Smooth muscle cell (in vitro differentiated cells): Measurements from ENCODE around the gene EMX2. TPM values are rescaled to one million over a fixed set of nuclear protein-coding genes. Genes with fewer than 3 reads are reported as not detected.
A peak's percentile ranks its signal among the peaks of the same experiment; 100 is the strongest.

Experiments
- DNase-seq: peaks from one replicate; lab custom pipeline; 2025; ENCODE audit not compliant: unreplicated experiment; lab: John Stamatoyannopoulos, UW
- H2AFZ ChIP-seq: fragments of 200-600 bp; sonication (generic); 2 replicates; pipeline ENCODE4 v1.6.0; 2016; ENCODE audit warnings: antibody characterized with exemption, low read depth, mild to moderate bottlenecking
- H3F3A ChIP-seq: fragments of 200-600 bp; sonication (generic); 2 replicates; pipeline ENCODE4 v1.6.0; 2017; ENCODE audit warnings: antibody characterized with exemption, low read depth
- H3K27ac ChIP-seq: fragments of 200-600 bp; sonication (generic); 2 replicates; pipeline ENCODE4 v1.5.1; 2016; ENCODE audit warnings: low read depth, mild to moderate bottlenecking
- H3K27me3 ChIP-seq: fragments of 200-600 bp; sonication (generic); 2 replicates; pipeline ENCODE4 v1.6.1; 2016; ENCODE audit warnings: low read depth, mild to moderate bottlenecking
- H3K36me3 ChIP-seq: fragments of 200-600 bp; sonication (generic); 2 replicates; pipeline ENCODE4 v1.5.1; 2016; ENCODE audit warnings: low read depth
- H3K4me1 ChIP-seq: fragments of 200-600 bp; sonication (generic); 2 replicates; pipeline ENCODE4 v1.5.1; 2016; ENCODE audit warnings: low read depth
- H3K4me2 ChIP-seq: fragments of 200-600 bp; sonication (generic); 2 replicates; pipeline ENCODE4 v1.6.0; 2016; ENCODE audit warnings: mild to moderate bottlenecking
- H3K4me3 ChIP-seq: fragments of 200-600 bp; sonication (generic); 2 replicates; pipeline ENCODE4 v1.5.1; 2016; ENCODE audit warnings: mild to moderate bottlenecking
- H3K79me2 ChIP-seq: fragments of 200-600 bp; sonication (generic); 2 replicates; pipeline ENCODE4 v1.6.0; 2016; ENCODE audit warnings: low read depth, mild to moderate bottlenecking
- H3K9ac ChIP-seq: fragments of 200-600 bp; sonication (generic); 2 replicates; pipeline ENCODE4 v1.6.0; 2016; ENCODE audit warnings: low read depth
- H3K9me3 ChIP-seq: fragments of 200-600 bp; sonication (generic); replicated peaks from 2 replicates; pipeline ENCODE4 v1.5.1; 2016; ENCODE audit warnings: low read depth
- H4K20me1 ChIP-seq: fragments of 200-600 bp; sonication (generic); 2 replicates; pipeline ENCODE4 v1.6.0; 2016; ENCODE audit warnings: low read depth
- WGBS: methylation state at CpG from one replicate; pipeline ENCODE4 v1.1.7; 2016; ENCODE audit warnings: low lambda C conversion rate; 5-methylcytosine and 5-hydroxymethylcytosine counted together
- polyA plus RNA-seq: library from polyadenylated mRNA; unstranded; fragments of >200 nt; fragmentation: Nextera tagmentation; extraction: Ambion mirVana; gene quantifications from 2 replicates; pipeline ENCODE4 v1.2.1, GENCODE V29; 2016
- total RNA-seq: library from RNA; depleted of rRNA; stranded (reverse); fragments of >200 nt; gene quantifications from 2 replicates; pipeline ENCODE4 v1.2.3, GENCODE V29; 2014
- TF ChIP-seq, protein P1 (sequence below): fragments of 200-600 bp; sonication (generic); IDR thresholded peaks from 2 replicates; pipeline ENCODE4 v1.5.1; 2017; ENCODE audit warnings: borderline replicate concordance, mild to moderate bottlenecking, antibody characterized with exemption; ENCODE audit not compliant: insufficient read depth, poor library complexity, severe bottlenecking

Gene EMX2
- total RNA-seq (0.27 TPM in 1 of 2 replicates, not detected in the other), polyA plus RNA-seq (not detected in 2 replicates)

DNA sequence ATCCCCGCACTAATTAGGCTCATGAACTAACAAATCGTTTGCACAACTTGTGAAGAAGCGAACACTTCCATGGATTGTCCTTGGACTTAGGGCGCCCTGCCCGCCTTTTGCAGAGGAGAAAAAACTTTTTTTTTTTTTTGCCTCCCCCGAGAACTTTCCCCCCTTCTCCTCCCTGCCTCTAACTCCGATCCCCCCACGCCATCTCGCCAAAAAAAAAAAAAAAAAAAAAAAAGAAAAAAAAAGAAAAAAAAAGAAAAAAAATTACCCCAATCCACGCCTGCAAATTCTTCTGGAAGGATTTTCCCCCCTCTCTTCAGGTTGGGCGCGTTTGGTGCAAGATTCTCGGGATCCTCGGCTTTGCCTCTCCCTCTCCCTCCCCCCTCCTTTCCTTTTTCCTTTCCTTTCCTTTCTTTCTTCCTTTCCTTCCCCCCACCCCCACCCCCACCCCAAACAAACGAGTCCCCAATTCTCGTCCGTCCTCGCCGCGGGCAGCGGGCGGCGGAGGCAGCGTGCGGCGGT is at the start of gene EMX2:
Gene EMX2 (plus strand): TSS at position 41 of the 519 bp plus-strand sequence. CDS start 522 bp downstream, outside the sequence.
- Histone ChIP-seq H3F3A (no peaks in the 10 kb centered on the region), H3K4me3 (peak within 1 kb of the TSS; percentile 42), H4K20me1 (no peaks in the 10 kb centered on the region), H3K27ac (no peak within 1 kb of the TSS), H2AFZ (peak within 1 kb of the TSS; percentile 69), H3K9ac (no peak within 1 kb of the TSS), H3K4me2 (peak within 1 kb of the TSS; percentile 89), H3K79me2 (no peaks in the 10 kb centered on the region), H3K9me3 (no peaks in the 10 kb centered on the region), H3K4me1 (peaks cover 29% of the 10 kb centered on the region), H3K36me3 (no peaks in the 10 kb centered on the region), H3K27me3 (peaks cover 100% of the 10 kb centered on the region)
- WGBS, result 1% methylated on average over 10 of the region's 26 CpGs
- TF ChIP-seq, protein P1, sequence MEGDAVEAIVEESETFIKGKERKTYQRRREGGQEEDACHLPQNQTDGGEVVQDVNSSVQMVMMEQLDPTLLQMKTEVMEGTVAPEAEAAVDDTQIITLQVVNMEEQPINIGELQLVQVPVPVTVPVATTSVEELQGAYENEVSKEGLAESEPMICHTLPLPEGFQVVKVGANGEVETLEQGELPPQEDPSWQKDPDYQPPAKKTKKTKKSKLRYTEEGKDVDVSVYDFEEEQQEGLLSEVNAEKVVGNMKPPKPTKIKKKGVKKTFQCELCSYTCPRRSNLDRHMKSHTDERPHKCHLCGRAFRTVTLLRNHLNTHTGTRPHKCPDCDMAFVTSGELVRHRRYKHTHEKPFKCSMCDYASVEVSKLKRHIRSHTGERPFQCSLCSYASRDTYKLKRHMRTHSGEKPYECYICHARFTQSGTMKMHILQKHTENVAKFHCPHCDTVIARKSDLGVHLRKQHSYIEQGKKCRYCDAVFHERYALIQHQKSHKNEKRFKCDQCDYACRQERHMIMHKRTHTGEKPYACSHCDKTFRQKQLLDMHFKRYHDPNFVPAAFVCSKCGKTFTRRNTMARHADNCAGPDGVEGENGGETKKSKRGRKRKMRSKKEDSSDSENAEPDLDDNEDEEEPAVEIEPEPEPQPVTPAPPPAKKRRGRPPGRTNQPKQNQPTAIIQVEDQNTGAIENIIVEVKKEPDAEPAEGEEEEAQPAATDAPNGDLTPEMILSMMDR, result no peak
- no peak for DNase-seq

DNA sequence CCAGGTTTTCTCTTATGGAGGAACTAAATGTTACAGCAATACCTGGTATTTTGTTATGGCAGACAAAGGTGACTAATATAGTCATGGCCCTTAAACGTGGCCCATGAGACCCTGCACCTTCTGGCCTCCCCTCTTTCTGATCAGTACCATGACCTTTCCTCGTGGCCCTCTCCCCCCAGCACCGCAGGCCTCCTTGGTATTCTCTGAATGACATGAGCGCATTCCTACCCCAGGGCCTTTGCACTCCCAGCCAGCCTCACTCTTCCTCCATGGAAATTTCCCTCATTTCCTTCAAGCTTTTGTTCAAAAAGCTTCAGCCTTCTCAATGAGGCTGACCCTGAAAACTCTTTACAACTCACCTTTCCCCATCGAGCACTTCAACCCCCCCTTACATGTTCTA is 46.5 kb upstream of the EMX2 start:
- 60% methylated on average over 5 of the region's 5 CpGs for WGBS
- no peak overlapping the region for H3K27ac ChIP-seq

DNA sequence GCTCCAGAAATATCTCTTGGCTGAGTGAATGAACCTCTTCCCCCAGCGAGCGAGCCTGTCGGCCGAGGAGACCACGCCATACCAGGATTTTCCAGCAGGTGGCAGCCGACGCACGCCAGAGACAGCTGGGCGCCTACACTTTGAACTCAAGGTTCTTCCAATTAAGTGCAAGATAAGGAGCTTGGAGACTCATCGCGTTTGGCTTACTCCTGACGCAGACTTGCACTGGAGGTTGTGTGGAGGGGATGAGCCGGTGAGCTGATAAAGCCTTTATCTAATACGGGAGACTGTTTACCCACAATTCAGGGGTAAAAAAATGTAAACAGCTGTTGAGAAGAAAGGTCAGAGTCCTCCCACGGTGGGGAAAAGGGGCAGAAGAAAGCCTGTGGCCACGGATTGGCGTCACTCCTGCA is 45.9 kb upstream of the EMX2 start:
- H3F3A ChIP-seq, result no peaks in the 10 kb centered on the region
- peak; percentile 51 for DNase-seq
- no peaks in the 10 kb centered on the region for H3K79me2 ChIP-seq
- H2AFZ ChIP-seq, result no peak overlapping the region
- TF ChIP-seq, protein P1, result peak; percentile 94
- H3K27ac ChIP-seq, result no peak overlapping the region
- 12% methylated on average over 17 of the region's 17 CpGs for WGBS
- H3K36me3 ChIP-seq, result no peaks in the 10 kb centered on the region
- no peak overlapping the region for H3K4me3 ChIP-seq
- peaks cover 4% of the 10 kb centered on the region for H3K4me1 ChIP-seq
- peaks cover 51% of the 10 kb centered on the region for H3K27me3 ChIP-seq
- H3K9me3 ChIP-seq, result no peaks in the 10 kb centered on the region
- H4K20me1 ChIP-seq, result no peaks in the 10 kb centered on the region
- no peak overlapping the region for H3K9ac ChIP-seq
- peak overlapping the region; percentile 34 for H3K4me2 ChIP-seq

More for the DNA sequence above, 46.5 kb upstream of the EMX2 start:
- Histone ChIP-seq H3K9ac (no peak overlapping the region), H3K9me3 (no peaks in the 10 kb centered on the region), H3K79me2 (no peaks in the 10 kb centered on the region), H2AFZ (no peak overlapping the region), H3K4me3 (no peak overlapping the region), H3K27me3 (peaks cover 52% of the 10 kb centered on the region), H4K20me1 (no peaks in the 10 kb centered on the region), H3K4me1 (peaks cover 2% of the 10 kb centered on the region), H3K36me3 (no peaks in the 10 kb centered on the region), H3K4me2 (no peak overlapping the region), H3F3A (no peaks in the 10 kb centered on the region)
- TF ChIP-seq, protein P1, result no peak
- DNase-seq, result no peak

DNA sequence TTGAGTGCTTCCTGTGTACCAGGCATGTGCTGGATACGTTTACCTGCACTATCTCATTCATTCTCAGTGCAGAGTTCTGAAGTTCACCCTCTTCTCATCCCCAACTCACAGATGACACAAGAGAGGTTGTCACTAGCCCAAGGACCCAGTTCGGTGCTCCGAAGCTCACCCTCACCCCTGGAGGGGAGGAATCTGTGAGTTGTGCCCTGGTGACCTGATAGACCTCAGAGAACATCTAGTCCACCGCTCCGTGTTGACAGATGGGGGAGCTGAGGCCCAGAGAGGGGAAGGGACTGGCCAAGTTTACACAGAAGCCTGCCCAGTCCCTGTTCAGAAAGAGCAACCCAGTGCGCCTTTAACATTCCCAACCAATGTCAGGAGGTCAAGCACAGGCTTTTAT is 44.8 kb upstream of the EMX2 start:
- Histone ChIP-seq H3K4me2 (no peak overlapping the region), H3K36me3 (no peaks in the 10 kb centered on the region), H3K9me3 (no peaks in the 10 kb centered on the region), H4K20me1 (no peaks in the 10 kb centered on the region), H3K27me3 (peaks cover 40% of the 10 kb centered on the region), H3K79me2 (no peaks in the 10 kb centered on the region), H3F3A (no peaks in the 10 kb centered on the region), H3K4me3 (no peak overlapping the region), H3K27ac (no peak overlapping the region), H3K9ac (no peak overlapping the region), H3K4me1 (peaks cover 5% of the 10 kb centered on the region), H2AFZ (no peak overlapping the region)
- 91% methylated on average over 6 of the region's 6 CpGs for WGBS
- TF ChIP-seq, protein P1, result no peak
- DNase-seq, result no peak
